RWPE2 (cell line): ENCODE results near the gene NRP2.

Experiments
- ATAC-seq: fragments of 200-7000 bp; cut with Tn5 transposase; 3 replicates; pipeline ENCODE4 v1.9.1; 2021; ENCODE audit warnings: low read depth
- DNase-seq: peaks from one replicate; pipeline ENCODE4 v3.0.0-alpha.2; 2020; ENCODE audit warnings: low spot score
- H3K27ac ChIP-seq: fragments of 450-650 bp; 2 replicates; pipeline ENCODE4 v1.5.1; 2017; ENCODE audit warnings: mild to moderate bottlenecking; ENCODE audit not compliant: poor library complexity, severe bottlenecking
- H3K27me3 ChIP-seq: fragments of 250-450 bp; sonication (Bioruptor Pico); 2 replicates; pipeline ENCODE4 v1.5.1; 2021; ENCODE audit warnings: mild to moderate bottlenecking, moderate library complexity; ENCODE audit not compliant: insufficient read depth, poor library complexity, severe bottlenecking
- H3K36me3 ChIP-seq: fragments of 250-450 bp; sonication (Bioruptor Pico); 2 replicates; pipeline ENCODE4 v1.5.1; 2020; ENCODE audit warnings: low read depth, mild to moderate bottlenecking, moderate library complexity
- H3K4me1 ChIP-seq: fragments of 250-450 bp; sonication (Bioruptor Pico); 2 replicates; pipeline ENCODE4 v1.5.1; 2021; ENCODE audit warnings: mild to moderate bottlenecking, moderate library complexity; ENCODE audit not compliant: insufficient read depth, poor library complexity, severe bottlenecking
- H3K4me3 ChIP-seq: fragments of 250-450 bp; sonication (Bioruptor Pico); 2 replicates; pipeline ENCODE4 v1.5.1; 2021; ENCODE audit warnings: mild to moderate bottlenecking, moderate library complexity; ENCODE audit not compliant: severe bottlenecking
- H3K9me3 ChIP-seq: fragments of 250-450 bp; sonication (Bioruptor Pico); 2 replicates; pipeline ENCODE4 v1.5.1; 2021; ENCODE audit warnings: mild to moderate bottlenecking, moderate library complexity; ENCODE audit not compliant: severe bottlenecking
- TF ChIP-seq, protein P1 (sequence below): fragments of 450-650 bp; IDR thresholded peaks from one replicate; pipeline ENCODE4 v1.5.1; 2017; ENCODE audit warnings: mild to moderate bottlenecking, moderate library complexity; ENCODE audit not compliant: poor library complexity, severe bottlenecking

Gene NRP2

DNA sequence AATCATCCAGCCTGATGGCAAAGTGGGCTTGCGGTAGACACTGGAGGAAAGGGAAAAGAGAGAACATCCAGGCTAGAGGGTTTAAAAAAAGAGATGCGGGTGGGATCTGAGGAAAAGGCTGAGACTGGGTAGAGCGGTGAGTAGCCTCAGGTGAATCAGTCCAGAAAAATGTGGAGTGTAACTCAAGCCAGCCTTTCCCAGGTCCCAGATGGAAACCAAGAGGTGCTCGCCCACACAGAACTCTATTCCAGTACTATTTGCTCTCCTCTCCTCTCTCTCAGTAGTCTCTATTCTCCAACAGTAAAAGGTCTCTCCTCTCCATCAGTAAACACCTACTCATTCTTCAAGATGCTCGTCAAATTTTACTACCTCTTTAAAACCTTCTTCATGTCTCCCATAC is 38.3 kb upstream of the NRP2 start:
- TF ChIP-seq, protein P1, sequence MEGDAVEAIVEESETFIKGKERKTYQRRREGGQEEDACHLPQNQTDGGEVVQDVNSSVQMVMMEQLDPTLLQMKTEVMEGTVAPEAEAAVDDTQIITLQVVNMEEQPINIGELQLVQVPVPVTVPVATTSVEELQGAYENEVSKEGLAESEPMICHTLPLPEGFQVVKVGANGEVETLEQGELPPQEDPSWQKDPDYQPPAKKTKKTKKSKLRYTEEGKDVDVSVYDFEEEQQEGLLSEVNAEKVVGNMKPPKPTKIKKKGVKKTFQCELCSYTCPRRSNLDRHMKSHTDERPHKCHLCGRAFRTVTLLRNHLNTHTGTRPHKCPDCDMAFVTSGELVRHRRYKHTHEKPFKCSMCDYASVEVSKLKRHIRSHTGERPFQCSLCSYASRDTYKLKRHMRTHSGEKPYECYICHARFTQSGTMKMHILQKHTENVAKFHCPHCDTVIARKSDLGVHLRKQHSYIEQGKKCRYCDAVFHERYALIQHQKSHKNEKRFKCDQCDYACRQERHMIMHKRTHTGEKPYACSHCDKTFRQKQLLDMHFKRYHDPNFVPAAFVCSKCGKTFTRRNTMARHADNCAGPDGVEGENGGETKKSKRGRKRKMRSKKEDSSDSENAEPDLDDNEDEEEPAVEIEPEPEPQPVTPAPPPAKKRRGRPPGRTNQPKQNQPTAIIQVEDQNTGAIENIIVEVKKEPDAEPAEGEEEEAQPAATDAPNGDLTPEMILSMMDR, result no peak
- no peak overlapping the region for H3K27ac ChIP-seq
- peak; percentile 85 for ATAC-seq

DNA sequence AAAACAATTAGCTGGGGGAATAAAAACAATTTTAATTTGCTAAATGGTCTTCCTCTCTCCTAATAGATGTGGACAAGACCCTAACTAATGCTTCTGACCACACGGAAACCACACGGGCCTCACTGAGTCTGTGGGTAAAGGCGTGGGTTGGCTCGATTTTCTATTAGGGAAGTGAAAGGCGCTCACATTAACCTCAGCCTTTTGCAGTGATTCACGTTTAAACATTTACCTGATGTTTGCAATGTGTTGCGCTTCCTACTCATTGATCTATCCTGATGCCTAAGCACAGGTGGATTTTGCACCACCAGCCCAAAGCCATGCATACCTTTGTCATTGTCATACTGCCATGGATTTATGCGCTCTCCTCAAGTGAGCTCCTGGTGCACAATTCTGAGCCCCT is 35.6 kb upstream of the NRP2 start:
- DNase-seq (no peak), ATAC-seq (no peak)
- H3K27ac ChIP-seq, result no peak overlapping the region
- H3K4me3 ChIP-seq, result no peak overlapping the region
- no peaks in the 10 kb centered on the region for H3K27me3 ChIP-seq
- TF ChIP-seq, protein P1, result no peak
- H3K4me1 ChIP-seq, result peaks cover 18% of the 10 kb centered on the region
- H3K36me3 ChIP-seq, result no peaks in the 10 kb centered on the region
- H3K9me3 ChIP-seq, result no peaks in the 10 kb centered on the region

More for the DNA sequence above, 38.3 kb upstream of the NRP2 start:
- Histone ChIP-seq H3K9me3 (no peaks in the 10 kb centered on the region), H3K4me1 (peaks cover 5% of the 10 kb centered on the region), H3K4me3 (no peak overlapping the region), H3K36me3 (no peaks in the 10 kb centered on the region), H3K27me3 (no peaks in the 10 kb centered on the region)
- DNase-seq, result no peak

DNA sequence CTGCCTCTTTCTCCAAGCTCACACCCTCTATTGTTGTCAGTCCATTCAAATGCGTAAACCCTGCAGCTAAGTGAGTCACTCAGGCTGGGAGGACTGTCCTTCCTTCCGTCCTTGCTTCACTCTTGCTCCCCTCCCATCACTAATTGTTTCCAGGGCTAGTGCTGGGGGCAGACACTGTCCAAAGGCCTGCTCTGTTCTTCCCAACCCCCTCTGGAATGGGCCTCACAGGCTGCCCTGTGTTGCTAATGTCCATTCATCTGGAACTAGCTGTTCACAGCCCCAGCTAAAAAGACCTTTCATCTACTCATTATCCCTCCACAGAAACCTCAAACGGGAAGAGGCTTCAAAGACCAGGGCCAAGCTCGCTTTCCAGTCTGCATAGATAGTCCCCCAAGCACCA is 31.9 kb upstream of the NRP2 start:
- H3K27me3 ChIP-seq, result no peaks in the 10 kb centered on the region
- H3K4me3 ChIP-seq, result no peak overlapping the region
- no peaks in the 10 kb centered on the region for H3K36me3 ChIP-seq
- peak; percentile 98 for ATAC-seq
- no peak overlapping the region for H3K27ac ChIP-seq
- DNase-seq, result no peak
- TF ChIP-seq, protein P1, result no peak
- peaks cover 13% of the 10 kb centered on the region for H3K4me1 ChIP-seq
- no peaks in the 10 kb centered on the region for H3K9me3 ChIP-seq

DNA sequence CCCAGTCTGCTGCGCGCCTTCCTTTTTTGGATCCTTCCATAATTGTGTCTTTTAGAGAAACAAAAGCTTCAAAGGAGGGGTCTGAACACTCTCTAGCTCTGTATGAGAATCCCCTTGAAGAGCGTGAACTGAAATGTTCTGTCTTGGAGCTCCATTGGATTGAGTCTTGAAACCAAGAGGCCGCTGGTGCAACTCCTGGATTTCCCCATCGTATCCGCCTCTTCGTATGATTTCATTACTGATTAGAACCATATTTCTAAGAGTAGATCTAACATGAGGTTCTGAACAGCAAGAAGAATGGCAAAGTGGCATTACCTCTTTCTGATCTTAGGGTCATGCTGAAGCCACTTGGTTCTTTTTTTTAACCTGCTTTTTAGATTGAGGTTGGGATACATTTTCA is 31.4 kb upstream of the NRP2 start:
- ATAC-seq (no peak), DNase-seq (no peak)
- Histone ChIP-seq H3K27me3 (no peaks in the 10 kb centered on the region), H3K9me3 (no peaks in the 10 kb centered on the region), H3K4me1 (peaks cover 13% of the 10 kb centered on the region), H3K27ac (no peak overlapping the region), H3K4me3 (no peak overlapping the region), H3K36me3 (no peaks in the 10 kb centered on the region)
- TF ChIP-seq, protein P1, result no peak

DNA sequence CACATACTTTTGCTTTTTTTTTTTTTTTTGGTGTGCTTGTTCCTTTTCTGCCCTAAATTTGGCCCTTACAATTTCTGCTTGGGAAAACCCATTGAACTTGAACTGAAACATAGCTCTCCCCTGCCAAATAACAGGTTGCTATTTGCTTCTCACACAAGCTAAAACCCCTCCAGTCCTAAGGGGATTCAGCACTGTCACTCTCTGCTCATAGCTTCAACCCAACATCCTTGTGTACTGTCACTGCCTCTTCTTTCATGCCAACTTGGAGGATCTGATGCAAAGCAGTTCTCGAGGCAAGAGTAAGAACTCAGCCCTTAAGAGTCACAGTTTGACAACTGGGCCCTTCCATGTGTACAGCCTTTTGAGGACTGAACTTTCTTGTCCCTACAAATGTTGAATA is 30.6 kb upstream of the NRP2 start:
- TF ChIP-seq, protein P1, result no peak
- Histone ChIP-seq H3K27me3 (no peaks in the 10 kb centered on the region), H3K36me3 (no peaks in the 10 kb centered on the region), H3K4me3 (no peak overlapping the region), H3K4me1 (peaks cover 13% of the 10 kb centered on the region), H3K9me3 (no peaks in the 10 kb centered on the region), H3K27ac (no peak overlapping the region)
- ATAC-seq, result no peak
- no peak for DNase-seq
